Activated CD4-positive, alpha-beta T cell treated with anti-CD3 and anti-CD28 coated beads for 36 hours (primary cell): ENCODE data around the gene ZNF891. TPM values are rescaled to one million over a fixed set of nuclear protein-coding genes. Genes with fewer than 3 reads are reported as not detected.

Experiments
- ATAC-seq: fragments of 200-7000 bp; cut with Tn5 transposase; one replicate; pipeline ENCODE4 v1.10.0; 2021; ENCODE audit warnings: mild to moderate bottlenecking, moderate library complexity
- CTCF ChIA-PET: fragments of 350-600 bp; sonication (Branson Sonifier 250); formaldehyde crosslinking; loops from one replicate; lab custom pipeline; 2021; ENCODE audit warnings: antibody characterized with exemption; lab: Charles Lee
- POLR2A ChIA-PET: fragments of 350-600 bp; sonication (Branson Sonifier 250); formaldehyde crosslinking; loops from one replicate; lab custom pipeline; 2021; ENCODE audit warnings: antibody characterized with exemption, inconsistent platforms; lab: Charles Lee
- DNase-seq: peaks from one replicate; pipeline ENCODE4 v3.0.0-alpha.2; 2020
- H3K27ac Mint-ChIP-seq: one replicate; pipeline ENCODE4 v1.8.0; 2021; ENCODE audit warnings: mixed read lengths
- H3K27me3 Mint-ChIP-seq: one replicate; pipeline ENCODE4 v1.8.0; 2021; ENCODE audit warnings: mixed read lengths
- H3K36me3 Mint-ChIP-seq: one replicate; pipeline ENCODE4 v1.8.0; 2021; ENCODE audit warnings: low read depth, mixed read lengths
- H3K4me1 Mint-ChIP-seq: one replicate; pipeline ENCODE4 v1.8.0; 2021; ENCODE audit warnings: mixed read lengths
- H3K4me3 Mint-ChIP-seq: one replicate; pipeline ENCODE4 v1.8.0; 2021; ENCODE audit warnings: mild to moderate bottlenecking, moderate library complexity, mixed read lengths
- H3K9me3 Mint-ChIP-seq: one replicate; pipeline ENCODE4 v1.8.0; 2021; ENCODE audit warnings: low read depth, mixed read lengths
- intact Hi-C, 2 experiments: fragments of 100-400 bp; cut with DNase I in 1 of 2; cut with micrococcal nuclease in 1 of 2; formaldehyde crosslinking; loops; one replicate each; pipeline versions ENCODE4 v1.14.2 to v1.15.1; 2022 to 2024; cut with DNase I, micrococcal nuclease
- total RNA-seq, 2 experiments: library from RNA; stranded (reverse); gene quantifications; one replicate each; pipeline ENCODE4 v1.2.3, GENCODE V29; 2021

ZNF891 gene
- total RNA-seq, 2 experiments from 2014 or later, result 1.9 to 2.1 TPM

GRCh38 chr12:133063556-133063955 is 66.5 kb downstream of the ZNF891 start:
- intact Hi-C loops, result no loop called here
- H3K4me3 Mint-ChIP-seq, result no peak overlapping the region
- CTCF ChIA-PET, result no interaction called here
- no peaks in the 10 kb centered on the region for H3K27me3 Mint-ChIP-seq
- H3K27ac Mint-ChIP-seq, result no peak overlapping the region
- POLR2A ChIA-PET, result no interaction called here
- H3K9me3 Mint-ChIP-seq, result peaks cover 67% of the 10 kb centered on the region
- peak; percentile 60 for ATAC-seq
- H3K4me1 Mint-ChIP-seq, result no peaks in the 10 kb centered on the region
- DNase-seq, result no peak
- peaks cover 51% of the 10 kb centered on the region for H3K36me3 Mint-ChIP-seq

GRCh38 chr12:133061954-133062353 is 68.1 kb downstream of the ZNF891 start:
- peaks cover 59% of the 10 kb centered on the region for H3K36me3 Mint-ChIP-seq
- no peak for DNase-seq
- ChIA-PET POLR2A (no interaction called here), CTCF (no interaction called here)
- no peaks in the 10 kb centered on the region for H3K4me1 Mint-ChIP-seq
- no peaks in the 10 kb centered on the region for H3K27me3 Mint-ChIP-seq
- no peak overlapping the region for H3K4me3 Mint-ChIP-seq
- ATAC-seq, result no peak
- H3K27ac Mint-ChIP-seq, result no peak overlapping the region
- intact Hi-C loops, result no loop called here
- H3K9me3 Mint-ChIP-seq, result peaks cover 73% of the 10 kb centered on the region

- ChIA-PET CTCF (interaction anchor here (0.8 to 1.0 kb wide), 2 partner anchors 48 to 144 kb away, joined by 3 read pairs; no protein-coding TSS in a partner anchor), POLR2A (no interaction called here)
- ATAC-seq, result no peak
- no peaks in the 10 kb centered on the region for H3K4me1 Mint-ChIP-seq
- DNase-seq, result no peak
- H3K36me3 Mint-ChIP-seq, result peaks cover 66% of the 10 kb centered on the region
- intact Hi-C loops, result loop anchor here in 1 of 2 experiments (5.0 kb wide), 3 partner anchors 49 to 131 kb away; no protein-coding TSS in a partner anchor
- H3K9me3 Mint-ChIP-seq, result peaks cover 60% of the 10 kb centered on the region
- H3K27ac Mint-ChIP-seq, result no peak overlapping the region
- H3K27me3 Mint-ChIP-seq, result no peaks in the 10 kb centered on the region
- H3K4me3 Mint-ChIP-seq, result no peak overlapping the region
Observed at GRCh38 chr12:133058203-133059113, 71.6 kb downstream of the ZNF891 start.

- peak overlapping the region; percentile 23 for H3K4me3 Mint-ChIP-seq
- ATAC-seq (no peak), DNase-seq (no peak)
- H3K9me3 Mint-ChIP-seq, result peaks cover 57% of the 10 kb centered on the region
- H3K36me3 Mint-ChIP-seq, result peaks cover 67% of the 10 kb centered on the region
- no peak overlapping the region for H3K27ac Mint-ChIP-seq
- ChIA-PET POLR2A (no interaction called here), CTCF (interaction anchor here (1.0 to 1.4 kb wide), 2 partner anchors 11 to 49 kb away, joined by 3 to 5 read pairs; no protein-coding TSS in a partner anchor)
- H3K4me1 Mint-ChIP-seq, result no peaks in the 10 kb centered on the region
- intact Hi-C loops, result loop anchor here in 1 of 2 experiments (5.0 kb wide), 3 partner anchors 50 to 130 kb away; no protein-coding TSS in a partner anchor
- H3K27me3 Mint-ChIP-seq, result no peaks in the 10 kb centered on the region
Observed at GRCh38 chr12:133057446-133057845, 72.6 kb downstream of the ZNF891 start.

Other genes with a start within 250 kb of the ZNF891 start
- 10 to 100 TPM; 36.5 to 36.8 TPM for gene CHFR, start 242.7 kb downstream of the ZNF891 start, total RNA-seq
- gene ZNF605, start 174.0 kb downstream of the ZNF891 start, total RNA-seq, result 1 to 10 TPM; 8.0 to 8.3 TPM
- 10 to 100 TPM; 12.3 to 17.0 TPM for gene ZNF26, start 143.9 kb downstream of the ZNF891 start, total RNA-seq
- 10 to 100 TPM; 21.5 to 24.1 TPM for gene ZNF84, start 92.8 kb downstream of the ZNF891 start, total RNA-seq
- 10 to 100 TPM; 13.3 to 14.3 TPM for gene ZNF140, start 49.4 kb downstream of the ZNF891 start, total RNA-seq
- 1 to 10 TPM; 4.8 to 5.1 TPM for gene ZNF10, start 353 bp upstream of the ZNF891 start, total RNA-seq
- 10 to 100 TPM; 14.0 to 14.6 TPM for gene ZNF268, start 51.2 kb upstream of the ZNF891 start, total RNA-seq
- gene ANHX, start 105.6 kb upstream of the ZNF891 start, total RNA-seq, result not detected